Lung microvascular endothelial cell (primary cell): Measurements from ENCODE around the gene ANKLE2. TPM values are rescaled to one million over a fixed set of nuclear protein-coding genes. Genes with fewer than 3 reads are reported as not detected.

Experiments
- DNase-seq, 2 donors: peaks; one replicate each; pipeline versions ENCODE4 v3.0.0 to v3.0.0-alpha.2; 2010; ENCODE audit warnings: low read depth in 2 of 2
- total RNA-seq: library from RNA; depleted of rRNA; stranded (reverse); fragments of >200 nt; gene quantifications from 2 replicates; pipeline ENCODE4 v1.2.1, GENCODE V29; 2014

Gene ANKLE2
- total RNA-seq, 1 donor from 2014 or later, result 34.5 TPM

GRCh38 chr12:132747395-132747794, 14.2 kb downstream of the ANKLE2 start:
- no peak for DNase-seq

DNA sequence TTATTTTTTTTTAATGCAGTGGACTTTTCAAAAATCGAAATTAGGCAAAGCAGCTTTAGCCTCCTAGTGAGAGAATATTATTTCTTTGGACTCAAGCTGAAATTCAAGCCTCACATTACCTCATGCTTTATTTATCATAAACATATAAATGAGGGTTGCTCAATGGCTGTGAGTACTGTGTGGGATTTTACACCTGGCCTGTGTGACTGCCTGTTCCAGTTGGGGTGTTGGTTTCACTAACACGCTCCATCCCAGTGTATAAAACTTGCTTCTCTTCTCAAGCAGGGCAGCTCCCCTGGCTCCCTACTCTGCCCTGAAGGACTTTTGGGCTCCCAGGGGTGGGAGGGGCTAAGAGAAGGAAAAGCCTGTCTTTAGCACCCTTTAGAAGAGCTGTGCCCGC, 15.0 kb downstream of the ANKLE2 start:
- DNase-seq, result no peak

- no peak for DNase-seq
These were observed 17.8 kb downstream of the ANKLE2 start for GRCh38 chr12:132743831-132744230.

- no peak for DNase-seq
These were observed 20.0 kb downstream of the ANKLE2 start for GRCh38 chr12:132741620-132742019.

DNA sequence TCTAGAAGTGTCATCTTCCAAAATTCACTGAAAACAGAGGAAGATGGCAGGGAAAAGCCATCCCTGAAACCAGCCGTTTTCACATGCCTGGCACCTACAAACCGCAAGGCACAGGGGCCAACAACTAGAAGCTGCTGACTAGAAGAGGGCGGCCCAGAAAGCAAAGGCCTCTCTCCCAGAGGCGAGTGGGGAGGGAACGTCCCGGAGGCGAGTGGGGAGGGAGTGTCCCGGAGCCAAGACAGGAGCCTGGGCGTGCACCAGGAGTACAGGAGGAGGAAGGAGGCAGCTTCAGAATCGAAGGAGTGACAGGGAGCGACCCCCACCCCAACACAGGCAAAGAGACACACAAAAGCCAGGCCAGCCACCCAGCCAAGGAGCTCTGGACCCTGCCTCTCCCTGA, 21.0 kb downstream of the ANKLE2 start:
- DNase-seq, result no peak

DNA sequence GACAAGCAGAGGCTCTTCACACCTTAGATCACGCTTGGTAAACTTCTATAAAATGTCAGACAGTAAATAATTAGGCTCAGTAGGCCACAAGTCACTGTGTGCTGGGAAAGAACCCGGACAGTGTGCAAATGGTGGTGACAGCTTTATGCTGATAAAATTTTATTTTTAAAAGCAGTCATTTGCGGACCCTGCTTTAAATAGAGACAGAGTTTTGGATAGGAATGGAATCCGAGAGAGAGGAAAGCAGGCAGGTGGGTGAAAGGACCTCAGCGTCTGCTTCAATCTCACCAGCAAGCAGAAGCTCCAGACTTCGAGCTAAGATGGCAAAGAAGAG, 21.4 kb downstream of the ANKLE2 start:
- DNase-seq, result no peak

GRCh38 chr12:132739600-132740312, 21.9 kb downstream of the ANKLE2 start:
- no peak for DNase-seq

- DNase-seq, result no peak
These were observed 24.7 kb downstream of the ANKLE2 start for GRCh38 chr12:132736913-132737312.

DNA sequence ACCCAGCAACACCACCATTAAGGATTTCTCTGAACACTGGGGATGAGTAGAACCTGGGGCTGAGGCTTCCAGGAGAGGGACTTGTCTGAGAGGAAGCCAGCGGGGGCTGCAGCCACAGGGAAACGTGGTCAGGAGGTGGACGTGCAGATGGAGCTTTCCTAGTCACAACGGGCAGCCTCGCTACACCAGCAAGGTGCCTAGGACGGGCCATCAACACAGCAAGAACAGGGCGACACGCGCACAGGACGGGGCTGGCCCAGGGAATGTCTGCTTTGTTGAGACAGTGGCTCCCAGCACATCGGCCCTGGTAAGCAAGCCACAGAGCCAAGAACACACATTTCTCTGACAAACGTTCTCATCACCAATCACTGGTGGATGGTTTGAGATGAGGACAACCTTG, 25.3 kb downstream of the ANKLE2 start:
- DNase-seq, result no peak

- no peak for DNase-seq
These were observed 26.1 kb downstream of the ANKLE2 start for GRCh38 chr12:132735496-132735895.

DNA sequence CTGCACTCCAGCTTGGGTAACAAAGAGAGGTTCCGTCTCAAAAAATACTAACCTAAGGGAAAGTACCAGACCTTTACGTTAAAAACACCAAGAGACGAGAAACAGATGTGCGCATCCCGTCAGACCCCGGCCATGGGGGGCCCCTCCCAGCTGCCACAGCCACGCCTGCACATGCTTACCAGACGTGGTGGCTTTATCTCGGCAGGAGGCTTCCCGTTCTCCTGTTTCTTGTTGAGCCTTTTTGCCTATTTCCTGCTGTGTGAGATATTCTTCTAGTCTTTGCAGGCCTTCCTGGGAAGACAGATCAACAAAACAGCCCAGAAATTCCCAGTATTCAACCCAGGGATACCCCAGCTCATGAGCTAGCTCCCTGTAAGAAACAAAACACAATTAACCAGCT, 27.4 kb downstream of the ANKLE2 start:
- no peak for DNase-seq

GRCh38 chr12:132731574-132731973, 30.1 kb downstream of the ANKLE2 start:
- no peak for DNase-seq

- DNase-seq, result no peak
These were observed 31.3 kb downstream of the ANKLE2 start for GRCh38 chr12:132730353-132730752.

GRCh38 chr12:132729541-132730320, 31.9 kb downstream of the ANKLE2 start:
- DNase-seq, result no peak

DNA sequence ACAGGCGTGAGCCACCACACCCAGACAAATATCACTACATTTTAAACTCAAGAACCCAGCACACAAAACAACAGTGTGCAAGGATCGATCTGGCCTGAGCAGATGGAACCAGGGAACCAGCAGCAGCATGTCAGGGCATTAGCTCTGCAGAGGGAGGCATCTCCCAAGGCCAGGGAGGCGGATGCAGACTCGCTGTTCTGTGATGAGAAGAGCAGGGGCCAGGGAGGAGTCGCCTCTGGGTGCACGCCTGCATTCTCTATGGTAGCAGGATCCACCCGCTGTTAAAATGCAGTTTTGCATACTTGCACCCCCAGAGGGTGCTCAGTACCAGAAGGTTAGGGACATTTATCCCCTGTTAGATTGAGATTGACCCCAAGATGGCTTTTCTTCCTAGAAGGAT, 33.1 kb downstream of the ANKLE2 start:
- DNase-seq, result no peak

GRCh38 chr12:132727091-132727794, 34.4 kb downstream of the ANKLE2 start:
- no peak for DNase-seq

GRCh38 chr12:132726386-132726785, 35.2 kb downstream of the ANKLE2 start:
- DNase-seq, result no peak

DNA sequence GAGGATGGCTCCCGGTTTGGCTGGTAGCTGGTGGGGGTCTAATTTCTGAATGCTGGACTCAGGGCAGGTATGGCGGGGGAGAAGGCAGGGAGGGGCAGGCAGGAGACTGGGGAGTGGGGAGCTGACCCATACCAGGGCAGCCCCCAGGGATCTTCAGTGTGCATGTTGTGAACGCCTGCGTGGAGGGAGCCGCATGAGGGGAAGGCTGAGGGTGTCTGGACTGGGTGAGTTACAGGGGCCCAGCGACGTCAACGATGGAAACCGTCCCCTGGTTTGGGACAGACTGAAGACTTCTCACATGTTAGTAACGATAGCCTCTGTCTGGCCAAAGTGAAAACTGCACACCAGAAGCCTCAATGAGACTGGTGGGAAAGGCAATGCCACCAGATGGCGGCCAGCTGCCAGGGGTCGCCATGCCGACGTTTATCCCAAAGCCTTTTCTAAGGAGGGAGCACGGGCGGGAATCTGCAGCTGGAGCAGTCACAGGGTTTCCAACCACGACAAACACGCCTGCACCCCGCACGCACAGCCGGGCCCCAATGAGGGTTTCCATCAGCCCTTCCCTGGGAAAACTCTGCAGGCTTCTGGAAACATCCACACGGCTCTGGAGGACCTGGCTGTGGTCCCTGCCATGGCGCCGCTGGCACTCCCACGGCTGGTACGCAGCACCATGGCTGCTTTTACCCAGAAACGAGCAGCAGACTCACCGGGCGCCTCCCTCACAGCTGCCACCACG, 37.0 kb downstream of the ANKLE2 start:
- no peak for DNase-seq

- no peak for DNase-seq
These were observed 37.9 kb downstream of the ANKLE2 start for GRCh38 chr12:132723764-132724140.

- DNase-seq, result no peak
These were observed 38.4 kb downstream of the ANKLE2 start for GRCh38 chr12:132723015-132723763.
